HG02798 (cell line): ENCODE measurements around the gene POMC.
"Not testable (repeated sequence)": the region's sequence is repeated elsewhere in the genome, so short reads cannot be mapped to it uniquely, and the experiment has no call there.

Source experiments
- ATAC-seq: cut with Tn5 transposase; IDR thresholded peaks from one replicate; pipeline ENCODE4 v1.9.1; 2021; ENCODE audit warnings: mild to moderate bottlenecking; ENCODE audit not compliant: unreplicated experiment, poor library complexity

POMC gene

GRCh38 chr2:25178976-25179375, 10.6 kb upstream of the POMC start:
- ATAC-seq, result no peak

GRCh38 chr2:25177211-25177611, 8.8 kb upstream of the POMC start:
- ATAC-seq, result no peak

- ATAC-seq, result no peak
Observed at GRCh38 chr2:25176541-25177181, 8.3 kb upstream of the POMC start.

GRCh38 chr2:25176138-25176537, 7.8 kb upstream of the POMC start:
- no peak for ATAC-seq

GRCh38 chr2:25174192-25174861, 5.9 kb upstream of the POMC start:
- ATAC-seq, result no peak

- ATAC-seq, result no peak
Observed at GRCh38 chr2:25173719-25174118, 5.3 kb upstream of the POMC start.

GRCh38 chr2:25170888-25171287, 2.5 kb upstream of the POMC start:
- no peak for ATAC-seq

GRCh38 chr2:25169073-25169470, 692 bp upstream of the POMC start:
- ATAC-seq, result no peak

- peak; percentile 81 for ATAC-seq
Observed at GRCh38 chr2:25165992-25166875, 2.1 kb downstream of the POMC start.

- no peak for ATAC-seq
Observed at GRCh38 chr2:25164561-25164960, 3.8 kb downstream of the POMC start.

GRCh38 chr2:25162061-25162460, 6.3 kb downstream of the POMC start:
- not testable (repeated sequence) for ATAC-seq

- no peak for ATAC-seq
Observed at GRCh38 chr2:25161055-25161781, 7.2 kb downstream of the POMC start.

- ATAC-seq, result no peak
Observed at GRCh38 chr2:25160376-25160775, 8.0 kb downstream of the POMC start.

GRCh38 chr2:25159949-25160348, 8.4 kb downstream of the POMC start:
- ATAC-seq, result no peak

- no peak for ATAC-seq
Observed at GRCh38 chr2:25158096-25158852, 10.1 kb downstream of the POMC start.

GRCh38 chr2:25155401-25155800, 13.0 kb downstream of the POMC start:
- no peak for ATAC-seq

- ATAC-seq, result no peak
Observed at GRCh38 chr2:25151718-25152117, 16.7 kb downstream of the POMC start.

- ATAC-seq, result not testable (repeated sequence)
Observed at GRCh38 chr2:25150993-25151392, 17.4 kb downstream of the POMC start.

GRCh38 chr2:25149646-25150045, 18.7 kb downstream of the POMC start:
- ATAC-seq, result no peak

GRCh38 chr2:25146896-25147295, 21.5 kb downstream of the POMC start:
- ATAC-seq, result no peak
